Duodenal mucosa (tissue), 2 donors: Measurements from ENCODE around the gene PPP4R1.

Source experiments
- H3K27ac ChIP-seq: one replicate; pipeline ENCODE4 v1.7.0; 2013; ENCODE audit warnings: low read depth, low read length
- H3K27me3 ChIP-seq, 2 donors: one replicate each; pipeline ENCODE4 v1.7.0; 2013; ENCODE audit warnings: low read length in 2 of 2, control low read depth in 1 of 2; ENCODE audit not compliant: insufficient read depth in 2 of 2, control insufficient read depth in 1 of 2
- H3K36me3 ChIP-seq, 2 donors: one replicate each; pipeline ENCODE4 v1.7.0; 2013; ENCODE audit warnings: low read length in 2 of 2, control low read depth in 1 of 2; ENCODE audit not compliant: insufficient read depth in 2 of 2, control insufficient read depth in 1 of 2
- H3K4me1 ChIP-seq, 2 donors: one replicate each; pipeline ENCODE4 v1.7.0; 2013; ENCODE audit warnings: low read length in 2 of 2, control low read depth in 1 of 2; ENCODE audit not compliant: insufficient read depth in 2 of 2, control insufficient read depth in 1 of 2
- H3K4me3 ChIP-seq, 2 donors: one replicate each; pipeline ENCODE4 v1.7.0; 2013; ENCODE audit warnings: low read length in 2 of 2, low read depth in 1 of 2
- H3K9ac ChIP-seq, 2 donors: one replicate each; pipeline ENCODE4 v1.7.0; 2013; ENCODE audit warnings: low read length in 2 of 2, low read depth in 1 of 2
- H3K9me3 ChIP-seq, 2 donors: one replicate each; pipeline ENCODE4 v1.7.0; 2013; ENCODE audit warnings: low read length in 2 of 2, control low read depth in 1 of 2; ENCODE audit not compliant: control insufficient read depth in 1 of 2

Gene PPP4R1

GRCh38 chr18:9539938-9540337 lies 74.4 kb downstream of the PPP4R1 start:
- Histone ChIP-seq H3K27ac (no peak overlapping the region), H3K4me3 (no peak overlapping the region), H3K4me1 (no peaks in the 10 kb centered on the region), H3K9ac (no peak overlapping the region), H3K36me3 (peaks cover 10 to 27% of the 10 kb centered on the region in 2 donors), H3K27me3 (no peaks in the 10 kb centered on the region), H3K9me3 (no peaks in the 10 kb centered on the region)

GRCh38 chr18:9539283-9539682 lies 75.1 kb downstream of the PPP4R1 start:
- H3K9ac ChIP-seq, result no peak overlapping the region
- no peaks in the 10 kb centered on the region for H3K4me1 ChIP-seq
- peaks cover 14 to 34% of the 10 kb centered on the region in 2 donors for H3K36me3 ChIP-seq
- H3K27ac ChIP-seq, result no peak overlapping the region
- H3K27me3 ChIP-seq, result no peaks in the 10 kb centered on the region
- H3K4me3 ChIP-seq, result no peak overlapping the region
- H3K9me3 ChIP-seq, result no peaks in the 10 kb centered on the region

GRCh38 chr18:9537677-9538076 lies 76.7 kb downstream of the PPP4R1 start:
- no peak overlapping the region for H3K9ac ChIP-seq
- peaks cover 30 to 48% of the 10 kb centered on the region in 2 donors for H3K36me3 ChIP-seq
- H3K4me3 ChIP-seq, result no peak overlapping the region
- no peaks in the 10 kb centered on the region for H3K4me1 ChIP-seq
- H3K27me3 ChIP-seq, result no peaks in the 10 kb centered on the region
- no peak overlapping the region for H3K27ac ChIP-seq
- no peaks in the 10 kb centered on the region for H3K9me3 ChIP-seq

GRCh38 chr18:9536354-9537152 lies 77.8 kb downstream of the PPP4R1 start:
- no peaks in the 10 kb centered on the region for H3K9me3 ChIP-seq
- no peaks in the 10 kb centered on the region for H3K4me1 ChIP-seq
- H3K4me3 ChIP-seq, result no peak overlapping the region
- peaks cover 35 to 53% of the 10 kb centered on the region in 2 donors for H3K36me3 ChIP-seq
- no peak overlapping the region for H3K27ac ChIP-seq
- no peak overlapping the region for H3K9ac ChIP-seq
- H3K27me3 ChIP-seq, result no peaks in the 10 kb centered on the region

DNA sequence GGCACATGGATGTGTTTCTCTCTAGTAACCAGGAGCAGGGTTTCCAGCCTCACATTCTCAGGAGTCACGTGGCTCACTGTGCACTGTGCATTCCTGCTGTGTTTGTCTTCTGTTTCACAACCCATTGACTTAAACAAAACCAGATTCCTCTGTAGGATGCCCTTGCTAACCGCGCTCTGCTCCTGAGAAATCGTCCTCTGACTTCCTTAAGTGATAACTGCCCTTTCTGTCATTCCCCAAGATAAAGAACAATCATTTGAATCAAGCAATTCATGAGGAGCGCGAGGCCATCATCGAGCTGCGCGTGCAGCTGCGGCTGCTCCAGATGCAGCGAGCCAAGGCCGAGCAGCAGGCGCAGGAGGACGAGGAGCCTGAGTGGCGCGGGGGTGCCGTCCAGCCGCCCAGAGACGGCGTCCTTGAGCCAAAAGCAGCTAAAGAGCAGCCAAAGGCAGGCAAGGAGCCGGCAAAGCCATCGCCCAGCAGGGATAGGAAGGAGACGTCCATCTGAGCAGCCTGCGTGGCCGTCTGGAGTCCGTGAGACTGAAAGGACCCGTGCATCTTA lies 78.8 kb downstream of the PPP4R1 start:
- Histone ChIP-seq H3K36me3 (peaks cover 38 to 53% of the 10 kb centered on the region in 2 donors), H3K9ac (no peak overlapping the region), H3K9me3 (no peaks in the 10 kb centered on the region), H3K27ac (no peak overlapping the region), H3K4me1 (no peaks in the 10 kb centered on the region), H3K4me3 (no peak overlapping the region), H3K27me3 (no peaks in the 10 kb centered on the region)

DNA sequence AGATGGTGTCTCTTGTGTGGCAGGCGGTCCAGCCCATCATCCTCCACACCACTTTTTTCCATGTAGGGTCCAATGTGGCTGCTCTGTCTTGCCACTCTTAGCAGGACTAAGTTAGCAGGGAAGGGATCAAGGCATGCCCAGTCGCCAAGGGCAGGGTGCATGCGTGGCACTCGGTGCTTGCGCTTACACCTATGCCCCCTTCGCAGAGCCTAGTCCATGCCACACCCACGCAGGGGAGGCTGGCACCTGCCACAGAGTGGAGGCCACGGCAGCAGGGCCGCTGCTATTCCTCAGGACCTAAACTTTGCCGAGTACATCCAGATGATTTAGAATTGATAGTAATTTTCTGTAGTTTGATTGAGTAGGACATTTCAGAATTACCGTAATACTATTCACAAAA lies 79.5 kb downstream of the PPP4R1 start:
- Histone ChIP-seq H3K36me3 (peaks cover 38 to 60% of the 10 kb centered on the region in 2 donors), H3K4me1 (no peaks in the 10 kb centered on the region)

DNA sequence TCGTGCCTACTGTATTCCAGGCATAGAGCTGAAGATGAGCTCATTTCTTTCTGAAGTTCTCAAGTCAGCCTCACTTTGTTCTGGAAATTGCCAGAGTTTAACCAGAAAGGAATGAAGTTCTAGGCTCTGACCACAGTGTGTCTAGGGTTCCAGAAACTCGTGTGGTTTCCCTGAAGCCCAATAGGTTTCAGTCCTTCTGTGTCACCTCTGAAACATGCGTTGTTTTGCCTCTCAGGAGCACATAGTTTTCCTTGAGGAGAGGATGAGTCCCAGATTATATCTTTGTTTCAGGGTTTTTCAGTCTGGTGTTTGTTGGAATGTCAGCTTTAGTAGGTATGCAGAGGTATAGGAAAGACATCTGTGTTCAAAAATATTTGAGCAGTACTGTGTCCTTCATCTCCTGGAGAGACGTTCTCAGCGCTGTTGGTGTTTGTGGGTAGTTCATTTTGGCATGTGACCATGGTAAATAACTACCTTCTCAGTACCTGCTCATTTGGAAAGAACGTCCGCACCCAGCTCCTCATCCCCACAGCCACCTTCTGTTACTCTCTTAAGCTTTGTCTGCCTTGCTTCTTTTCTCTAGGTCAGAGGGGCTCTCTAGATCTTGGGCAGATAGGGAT lies 82.5 kb downstream of the PPP4R1 start:
- H3K4me1 ChIP-seq, result no peaks in the 10 kb centered on the region
- H3K4me3 ChIP-seq, result no peak overlapping the region
- no peak overlapping the region for H3K9ac ChIP-seq
- peaks cover 35 to 50% of the 10 kb centered on the region in 2 donors for H3K36me3 ChIP-seq
- H3K9me3 ChIP-seq, result peaks cover 0 to 6% of the 10 kb centered on the region in 2 donors
- H3K27ac ChIP-seq, result no peak overlapping the region
- no peaks in the 10 kb centered on the region for H3K27me3 ChIP-seq

More for the DNA sequence above, 79.5 kb downstream of the PPP4R1 start:
- H3K9ac ChIP-seq, result no peak overlapping the region
- no peak overlapping the region for H3K27ac ChIP-seq
- H3K9me3 ChIP-seq, result no peaks in the 10 kb centered on the region
- H3K27me3 ChIP-seq, result no peaks in the 10 kb centered on the region
- H3K4me3 ChIP-seq, result no peak overlapping the region

GRCh38 chr18:9530226-9531009 lies 83.9 kb downstream of the PPP4R1 start:
- no peak overlapping the region for H3K27ac ChIP-seq
- H3K9ac ChIP-seq, result no peak overlapping the region
- H3K36me3 ChIP-seq, result peaks cover 33 to 40% of the 10 kb centered on the region in 2 donors
- H3K9me3 ChIP-seq, result peaks cover 0 to 6% of the 10 kb centered on the region in 2 donors
- H3K4me1 ChIP-seq, result no peaks in the 10 kb centered on the region
- H3K27me3 ChIP-seq, result no peaks in the 10 kb centered on the region
- no peak overlapping the region for H3K4me3 ChIP-seq

DNA sequence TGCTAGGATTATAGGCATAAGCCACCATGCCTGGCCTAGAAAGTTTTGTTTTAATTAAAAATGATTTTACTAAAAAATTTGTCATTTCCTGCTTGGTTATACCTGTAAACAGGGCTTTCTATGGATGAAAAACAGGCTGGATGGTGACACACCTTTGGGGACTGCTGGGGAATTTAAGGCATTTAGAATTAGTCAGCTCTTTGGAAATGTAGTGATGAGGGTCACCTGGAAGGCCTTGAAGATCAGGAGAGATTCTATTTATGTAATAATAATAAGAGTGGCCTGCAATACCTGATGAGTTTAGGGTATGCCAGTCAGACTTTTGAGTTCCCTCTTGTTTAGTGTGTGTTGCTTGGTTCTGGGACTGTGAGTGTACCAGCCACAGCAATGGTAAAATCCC lies 87.9 kb downstream of the PPP4R1 start:
- H3K36me3 ChIP-seq, result peaks cover 7 to 24% of the 10 kb centered on the region in 2 donors

More for the DNA sequence above, 87.9 kb downstream of the PPP4R1 start:
- Histone ChIP-seq H3K27ac (no peak overlapping the region), H3K9me3 (peaks cover 0 to 6% of the 10 kb centered on the region in 2 donors), H3K4me1 (peaks cover 6% of the 10 kb centered on the region in 2 donors), H3K4me3 (no peak overlapping the region), H3K27me3 (no peaks in the 10 kb centered on the region), H3K9ac (no peak overlapping the region)
